HL-60 (cell line): ENCODE results near the gene RHBG.

Experiments
- DNase-seq, 2 experiments: peaks; one replicate each; pipeline ENCODE4 v3.0.0-alpha.2; 2010 to 2020; ENCODE audit warnings: low read depth in 1 of 2, low spot score in 1 of 2
- H3K27ac ChIP-seq: fragments of 250-450 bp; sonication (Bioruptor Pico); replicated peaks from 2 replicates; pipeline ENCODE4 v1.5.1; 2020; ENCODE audit warnings: mild to moderate bottlenecking, moderate library complexity
- H3K27me3 ChIP-seq: fragments of 250-450 bp; sonication (Bioruptor Pico); 2 replicates; pipeline ENCODE4 v1.5.1; 2021; ENCODE audit warnings: mild to moderate bottlenecking, moderate library complexity; ENCODE audit not compliant: insufficient read depth, poor library complexity, severe bottlenecking
- H3K4me3 ChIP-seq: replicated peaks from 2 replicates; pipeline ENCODE4 v1.5.1; 2011; ENCODE audit warnings: mild to moderate bottlenecking, control low read depth, low read length; ENCODE audit not compliant: insufficient read depth
- GABPA ChIP-seq: IDR thresholded peaks from 2 replicates; pipeline ENCODE4 v1.6.1; 2012; ENCODE audit warnings: low read depth
- POLR2AphosphoS5 ChIP-seq: IDR thresholded peaks from 2 replicates; pipeline ENCODE4 v1.6.1; 2012; ENCODE audit warnings: low read depth
- SPI1 ChIP-seq: IDR thresholded peaks from 2 replicates; pipeline ENCODE4 v1.6.1; 2012; ENCODE audit warnings: low read depth, mild to moderate bottlenecking, borderline replicate concordance
- TF ChIP-seq, protein P1 (sequence below): IDR thresholded peaks from one replicate; pipeline ENCODE4 v1.5.1; 2011; ENCODE audit warnings: low read length, control low read depth, inconsistent platforms; ENCODE audit not compliant: insufficient read depth
- TF ChIP-seq, protein P2 (sequence below): IDR thresholded peaks from 2 replicates; pipeline ENCODE4 v1.6.1; 2012; ENCODE audit warnings: low read depth; ENCODE audit not compliant: insufficient replicate concordance

RHBG gene

DNA sequence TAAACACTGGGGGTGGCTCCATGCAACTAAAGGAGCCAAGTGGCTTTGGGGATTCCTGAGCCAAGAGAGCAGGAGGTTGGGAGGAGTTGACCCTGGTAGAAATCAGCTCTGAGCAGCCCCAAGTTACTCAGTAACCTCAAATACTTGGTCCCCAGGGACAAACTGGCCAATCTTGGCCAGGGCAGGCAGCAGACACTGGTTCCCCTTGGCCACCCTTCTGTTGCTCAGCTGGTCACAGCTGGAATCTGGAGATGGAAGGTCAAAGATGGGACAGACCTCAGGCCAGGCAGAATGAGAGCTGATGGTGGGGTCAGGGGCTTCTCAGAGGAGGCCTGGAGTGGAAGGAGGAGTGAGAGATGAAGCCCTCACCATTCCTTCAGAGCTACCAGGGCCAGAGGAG, 3.3 kb upstream of the RHBG start:
- no peak for DNase-seq
- TF ChIP-seq, protein P1, sequence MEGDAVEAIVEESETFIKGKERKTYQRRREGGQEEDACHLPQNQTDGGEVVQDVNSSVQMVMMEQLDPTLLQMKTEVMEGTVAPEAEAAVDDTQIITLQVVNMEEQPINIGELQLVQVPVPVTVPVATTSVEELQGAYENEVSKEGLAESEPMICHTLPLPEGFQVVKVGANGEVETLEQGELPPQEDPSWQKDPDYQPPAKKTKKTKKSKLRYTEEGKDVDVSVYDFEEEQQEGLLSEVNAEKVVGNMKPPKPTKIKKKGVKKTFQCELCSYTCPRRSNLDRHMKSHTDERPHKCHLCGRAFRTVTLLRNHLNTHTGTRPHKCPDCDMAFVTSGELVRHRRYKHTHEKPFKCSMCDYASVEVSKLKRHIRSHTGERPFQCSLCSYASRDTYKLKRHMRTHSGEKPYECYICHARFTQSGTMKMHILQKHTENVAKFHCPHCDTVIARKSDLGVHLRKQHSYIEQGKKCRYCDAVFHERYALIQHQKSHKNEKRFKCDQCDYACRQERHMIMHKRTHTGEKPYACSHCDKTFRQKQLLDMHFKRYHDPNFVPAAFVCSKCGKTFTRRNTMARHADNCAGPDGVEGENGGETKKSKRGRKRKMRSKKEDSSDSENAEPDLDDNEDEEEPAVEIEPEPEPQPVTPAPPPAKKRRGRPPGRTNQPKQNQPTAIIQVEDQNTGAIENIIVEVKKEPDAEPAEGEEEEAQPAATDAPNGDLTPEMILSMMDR: no peak
- TF ChIP-seq POLR2AphosphoS5: no peak
- no peaks in the 10 kb centered on the region for H3K27me3 ChIP-seq
- no peak overlapping the region for H3K27ac ChIP-seq
- no peak overlapping the region for H3K4me3 ChIP-seq

DNA sequence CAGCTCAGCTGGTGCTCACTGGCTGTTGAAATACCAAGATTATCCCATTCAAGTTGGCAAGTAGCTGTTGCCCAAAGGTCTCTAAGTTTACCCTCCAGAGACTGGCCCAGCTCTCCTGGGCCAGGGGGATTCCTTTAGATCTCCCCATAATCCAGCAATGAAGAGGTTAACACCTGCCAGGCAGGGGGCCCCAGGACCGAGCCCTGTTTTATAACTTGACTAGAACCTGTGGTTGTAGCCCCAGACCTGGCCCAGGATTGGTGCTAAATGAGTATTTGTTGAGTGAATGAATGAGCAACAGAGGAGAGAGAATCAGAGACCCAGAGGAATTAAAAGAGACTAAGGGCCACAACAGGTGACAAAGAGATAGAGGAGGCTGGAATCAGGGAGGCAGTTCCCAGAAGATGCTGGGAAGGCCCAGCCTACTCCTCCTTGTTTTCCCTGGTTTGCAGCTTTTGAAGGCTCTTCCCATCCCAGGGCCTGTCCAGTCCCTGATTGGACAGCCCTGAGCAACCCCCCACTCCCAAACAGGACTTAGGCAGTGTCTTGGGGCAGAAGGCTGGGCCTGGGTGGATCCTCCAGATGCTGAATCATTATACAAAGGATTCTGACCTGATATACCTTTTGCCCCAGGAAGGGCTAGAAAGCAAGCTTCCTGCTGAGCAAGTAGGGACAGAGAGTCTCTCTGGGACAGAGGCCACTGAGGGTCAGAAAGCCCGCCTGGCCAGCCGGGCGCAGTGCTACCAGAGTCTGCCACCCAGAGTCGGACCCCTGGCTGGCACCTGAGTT, 2.4 kb upstream of the RHBG start:
- Histone ChIP-seq H3K27me3 (no peaks in the 10 kb centered on the region), H3K4me3 (no peak overlapping the region), H3K27ac (no peak overlapping the region)
- no peak for TF ChIP-seq POLR2AphosphoS5
- no peak for TF ChIP-seq SPI1
- TF ChIP-seq, protein P2, sequence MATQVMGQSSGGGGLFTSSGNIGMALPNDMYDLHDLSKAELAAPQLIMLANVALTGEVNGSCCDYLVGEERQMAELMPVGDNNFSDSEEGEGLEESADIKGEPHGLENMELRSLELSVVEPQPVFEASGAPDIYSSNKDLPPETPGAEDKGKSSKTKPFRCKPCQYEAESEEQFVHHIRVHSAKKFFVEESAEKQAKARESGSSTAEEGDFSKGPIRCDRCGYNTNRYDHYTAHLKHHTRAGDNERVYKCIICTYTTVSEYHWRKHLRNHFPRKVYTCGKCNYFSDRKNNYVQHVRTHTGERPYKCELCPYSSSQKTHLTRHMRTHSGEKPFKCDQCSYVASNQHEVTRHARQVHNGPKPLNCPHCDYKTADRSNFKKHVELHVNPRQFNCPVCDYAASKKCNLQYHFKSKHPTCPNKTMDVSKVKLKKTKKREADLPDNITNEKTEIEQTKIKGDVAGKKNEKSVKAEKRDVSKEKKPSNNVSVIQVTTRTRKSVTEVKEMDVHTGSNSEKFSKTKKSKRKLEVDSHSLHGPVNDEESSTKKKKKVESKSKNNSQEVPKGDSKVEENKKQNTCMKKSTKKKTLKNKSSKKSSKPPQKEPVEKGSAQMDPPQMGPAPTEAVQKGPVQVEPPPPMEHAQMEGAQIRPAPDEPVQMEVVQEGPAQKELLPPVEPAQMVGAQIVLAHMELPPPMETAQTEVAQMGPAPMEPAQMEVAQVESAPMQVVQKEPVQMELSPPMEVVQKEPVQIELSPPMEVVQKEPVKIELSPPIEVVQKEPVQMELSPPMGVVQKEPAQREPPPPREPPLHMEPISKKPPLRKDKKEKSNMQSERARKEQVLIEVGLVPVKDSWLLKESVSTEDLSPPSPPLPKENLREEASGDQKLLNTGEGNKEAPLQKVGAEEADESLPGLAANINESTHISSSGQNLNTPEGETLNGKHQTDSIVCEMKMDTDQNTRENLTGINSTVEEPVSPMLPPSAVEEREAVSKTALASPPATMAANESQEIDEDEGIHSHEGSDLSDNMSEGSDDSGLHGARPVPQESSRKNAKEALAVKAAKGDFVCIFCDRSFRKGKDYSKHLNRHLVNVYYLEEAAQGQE: no peak
- TF ChIP-seq GABPA: no peak
- TF ChIP-seq, protein P1: no peak
- DNase-seq: no peak

DNA sequence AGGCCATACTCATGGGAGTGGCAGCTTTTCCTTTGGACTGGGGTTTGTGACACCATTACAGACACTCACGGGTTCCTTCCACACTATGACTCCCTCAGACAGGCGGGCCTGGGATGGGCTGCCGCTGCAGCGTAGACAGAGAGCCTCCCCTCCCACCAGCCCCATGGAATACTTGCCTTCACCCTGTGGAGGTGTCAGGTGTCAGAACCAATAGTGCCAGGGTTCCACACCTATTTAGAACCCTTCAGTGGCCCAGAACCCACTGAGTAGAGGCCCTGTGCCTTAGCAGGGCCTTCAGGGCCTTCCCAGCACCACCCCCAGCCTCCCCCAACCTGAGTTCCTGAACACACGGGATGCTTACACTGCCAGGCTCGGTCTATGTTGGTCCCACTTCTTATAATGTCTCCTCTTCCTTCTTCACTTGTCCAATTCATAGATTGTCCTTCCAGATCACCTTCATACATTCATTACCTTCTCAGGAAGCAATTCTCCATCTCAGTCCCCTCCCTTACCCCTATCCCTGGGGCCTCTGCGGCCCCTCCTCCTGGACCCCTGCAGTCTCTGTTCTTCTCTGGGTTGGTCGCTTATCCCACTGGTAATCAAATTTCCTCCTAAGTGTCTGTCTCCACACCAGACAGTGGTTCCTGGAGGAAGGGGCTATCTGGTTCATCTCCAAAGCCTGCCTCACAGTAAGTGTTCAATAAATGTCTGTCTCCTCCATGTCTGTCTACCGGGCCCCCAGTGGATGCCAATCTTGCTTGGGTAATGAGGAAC, 1.4 kb upstream of the RHBG start:
- no peak for DNase-seq
- Histone ChIP-seq H3K27ac (no peak overlapping the region), H3K4me3 (no peak overlapping the region), H3K27me3 (no peaks in the 10 kb centered on the region)
- TF ChIP-seq, protein P1: no peak
- TF ChIP-seq, protein P2: no peak
- TF ChIP-seq POLR2AphosphoS5: no peak
- no peak for TF ChIP-seq SPI1
- no peak for TF ChIP-seq GABPA
